Left forelimb (tissue), 1 donor: ENCODE data around the gene SOCS7.
A peak's percentile ranks its signal among the peaks of the same experiment; 100 is the strongest.
"Not testable (repeated sequence)": the region's sequence is repeated elsewhere in the genome, so short reads cannot be mapped to it uniquely, and the experiment has no call there.

Experiments used
- DNase-seq: peaks from one replicate; pipeline ENCODE4 v3.0.0-alpha.2; 2018; ENCODE audit warnings: low spot score

SOCS7 gene

DNA sequence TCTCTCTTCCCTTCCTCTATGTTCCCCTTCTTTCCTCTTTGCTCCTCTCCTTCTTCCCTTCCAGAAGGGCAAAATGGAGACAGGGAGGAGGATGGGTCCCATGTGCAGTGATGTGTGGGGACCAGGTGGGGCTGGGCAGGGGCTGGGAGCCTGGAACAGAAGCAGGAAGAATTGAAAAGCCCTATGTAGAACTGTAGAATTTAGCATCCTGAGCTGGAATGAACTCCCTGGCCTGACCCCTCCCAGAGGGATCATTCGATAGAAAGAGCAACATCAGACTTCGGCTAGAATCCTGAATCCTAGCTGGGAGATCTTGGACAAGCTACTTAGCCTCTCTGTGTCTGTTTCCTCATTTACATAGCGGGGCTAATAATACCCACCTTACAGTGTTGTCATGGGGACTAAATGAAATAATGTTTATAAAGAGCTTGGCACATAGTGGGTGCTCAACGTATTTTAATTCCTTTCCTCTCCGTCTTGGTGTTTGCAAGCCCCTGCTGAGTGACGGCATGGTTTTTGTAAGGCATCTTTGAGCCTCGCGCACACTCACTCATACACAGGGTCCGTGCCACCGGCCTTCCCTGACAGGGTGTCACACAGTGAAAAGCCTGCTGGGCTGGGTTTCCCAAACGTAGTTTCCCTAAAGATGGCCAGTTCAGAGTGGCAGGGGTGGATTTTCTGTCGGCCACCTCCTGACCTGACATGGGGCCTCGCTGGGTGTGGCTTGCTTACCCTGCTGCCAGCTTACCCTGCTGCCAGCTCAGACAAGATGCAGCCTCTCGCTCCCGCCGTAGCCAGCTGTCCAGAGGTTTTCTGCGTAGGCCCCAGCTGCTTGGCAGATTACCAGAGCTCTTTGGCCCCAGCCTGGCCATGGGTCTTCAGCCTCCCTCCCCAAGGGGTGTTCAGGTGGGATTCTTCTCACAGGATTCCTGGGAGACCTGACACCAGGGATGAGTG is 70.5 kb downstream of the SOCS7 start:
- no peak for DNase-seq

DNA sequence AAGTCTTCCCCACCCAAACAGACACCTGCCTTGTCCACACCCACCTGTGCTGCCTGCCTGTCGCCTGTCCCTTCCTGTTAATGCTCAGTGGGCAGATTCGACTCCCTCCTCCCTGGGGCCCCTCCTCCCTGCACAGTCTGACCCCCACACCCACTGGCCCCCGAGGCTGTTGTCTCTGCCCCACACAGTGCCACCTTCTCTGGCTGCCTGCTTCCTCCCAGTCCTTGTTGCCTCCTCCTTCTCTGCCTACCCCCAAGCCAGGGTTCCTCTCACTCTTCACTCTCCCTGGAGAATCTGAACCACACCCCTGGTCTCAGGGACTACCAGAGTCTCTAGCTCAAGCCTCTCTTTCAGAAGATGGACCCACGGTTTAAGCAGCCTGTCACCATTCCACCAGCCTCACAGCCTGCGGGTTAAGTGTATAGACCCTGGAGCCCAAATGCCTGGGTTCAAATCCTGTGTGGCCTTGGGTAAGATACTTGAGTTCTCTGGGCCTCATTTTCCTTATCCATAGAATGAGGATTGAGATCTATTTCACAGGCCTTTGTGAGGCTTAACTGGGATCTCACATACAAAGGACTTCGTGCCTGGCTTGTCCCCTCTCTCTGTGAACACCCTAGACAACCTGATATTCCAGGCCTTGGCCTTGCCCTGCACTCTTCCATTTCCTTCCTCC is 72.8 kb downstream of the SOCS7 start:
- DNase-seq, result no peak

DNA sequence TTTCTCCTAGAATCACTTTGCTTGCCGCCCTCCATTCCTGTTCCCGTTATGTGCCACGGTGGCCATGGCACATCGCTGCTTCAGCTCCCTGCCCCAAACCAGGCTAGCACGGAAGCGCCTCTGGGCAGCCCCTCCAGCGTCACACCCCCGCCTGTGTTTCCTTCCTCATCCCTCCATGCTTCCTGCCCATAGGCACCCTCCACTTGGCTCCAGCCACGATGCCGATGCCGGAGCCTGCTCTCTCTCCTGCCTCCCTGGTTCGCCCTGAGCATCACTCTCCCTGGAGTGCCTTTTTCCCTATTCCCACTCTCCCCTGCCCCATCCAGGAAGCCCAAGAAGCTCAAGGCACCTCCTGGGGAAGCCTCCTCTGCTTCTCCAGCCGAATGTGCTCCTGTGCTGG is 73.4 kb downstream of the SOCS7 start:
- no peak for DNase-seq

DNA sequence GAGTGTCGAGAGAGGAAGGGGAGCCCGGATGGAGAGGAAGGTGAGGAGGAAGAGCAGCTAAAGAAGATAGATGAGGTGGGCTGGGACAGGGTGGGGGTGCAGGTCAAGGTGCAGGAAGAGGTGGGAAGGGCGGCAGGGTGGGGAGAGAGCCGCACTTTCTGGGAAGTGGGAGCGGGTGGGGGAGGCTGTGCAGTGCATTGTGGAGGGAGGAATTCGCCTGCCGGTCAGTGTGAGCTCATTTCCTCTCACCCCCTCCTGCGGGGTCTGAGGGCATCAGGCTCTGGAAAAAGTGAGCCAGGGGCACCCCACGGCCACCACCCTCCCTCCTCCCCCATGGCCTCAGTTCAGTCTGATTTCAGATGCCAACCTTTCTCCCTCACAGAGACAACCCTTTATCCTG is 74.1 kb downstream of the SOCS7 start:
- DNase-seq, result no peak

DNA sequence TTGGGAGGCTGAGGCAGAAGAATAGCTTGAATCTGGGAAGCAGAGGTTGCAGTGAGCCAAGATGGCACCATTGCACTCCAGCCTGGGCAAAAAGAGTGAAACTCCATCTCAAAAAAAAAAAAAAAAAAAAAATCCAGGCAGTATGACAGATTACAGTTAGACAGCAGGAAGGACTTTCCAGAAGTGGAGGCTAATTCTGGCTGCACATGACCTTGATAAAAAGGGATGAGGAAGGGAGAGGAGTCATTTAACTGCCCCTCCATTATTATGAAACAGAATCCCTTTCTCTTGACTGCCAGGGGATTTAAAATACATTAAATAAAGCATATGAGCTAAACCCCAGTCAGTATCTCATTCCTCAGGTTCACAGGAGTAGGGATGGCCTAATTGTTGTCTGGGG is 74.8 kb downstream of the SOCS7 start:
- no peak for DNase-seq

DNA sequence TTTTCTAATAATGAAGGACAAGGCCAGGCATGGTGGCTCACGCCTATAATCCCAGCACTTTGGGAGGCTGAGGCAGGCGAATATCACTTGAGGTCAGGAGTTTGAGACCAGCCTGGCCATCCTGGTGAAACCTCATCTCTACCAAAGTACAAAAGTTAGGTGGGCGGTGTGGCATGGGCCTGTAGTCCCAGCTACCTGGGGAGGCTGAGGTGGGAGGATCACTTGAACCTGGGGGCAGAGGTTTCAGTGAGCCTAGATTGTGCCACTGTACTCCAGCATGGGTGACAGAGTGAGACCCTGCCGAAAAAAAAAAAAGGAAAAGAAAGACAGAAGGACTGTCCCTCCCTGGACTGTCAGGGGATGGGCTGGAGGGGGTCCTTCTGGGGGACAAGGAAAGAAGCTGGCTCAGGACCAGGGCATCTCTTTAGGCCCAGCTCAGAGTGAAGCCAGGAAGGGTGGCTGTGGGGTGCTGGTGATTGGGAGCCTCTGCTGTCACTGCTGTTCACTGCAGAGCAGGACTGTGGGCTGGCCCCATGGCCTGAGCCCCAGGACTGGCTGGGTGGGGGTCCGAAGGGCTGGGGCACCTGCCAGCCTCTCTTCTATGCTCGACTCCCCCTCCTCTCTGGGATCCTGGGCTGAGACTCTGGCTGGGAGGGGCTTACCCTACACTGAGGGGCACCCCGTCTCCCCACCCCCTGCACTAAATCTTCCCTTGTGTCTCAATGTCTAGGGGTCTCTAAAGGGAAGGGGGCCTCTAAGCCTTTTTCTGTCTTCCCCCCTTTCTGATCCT is 75.7 kb downstream of the SOCS7 start:
- DNase-seq, result no peak

DNA sequence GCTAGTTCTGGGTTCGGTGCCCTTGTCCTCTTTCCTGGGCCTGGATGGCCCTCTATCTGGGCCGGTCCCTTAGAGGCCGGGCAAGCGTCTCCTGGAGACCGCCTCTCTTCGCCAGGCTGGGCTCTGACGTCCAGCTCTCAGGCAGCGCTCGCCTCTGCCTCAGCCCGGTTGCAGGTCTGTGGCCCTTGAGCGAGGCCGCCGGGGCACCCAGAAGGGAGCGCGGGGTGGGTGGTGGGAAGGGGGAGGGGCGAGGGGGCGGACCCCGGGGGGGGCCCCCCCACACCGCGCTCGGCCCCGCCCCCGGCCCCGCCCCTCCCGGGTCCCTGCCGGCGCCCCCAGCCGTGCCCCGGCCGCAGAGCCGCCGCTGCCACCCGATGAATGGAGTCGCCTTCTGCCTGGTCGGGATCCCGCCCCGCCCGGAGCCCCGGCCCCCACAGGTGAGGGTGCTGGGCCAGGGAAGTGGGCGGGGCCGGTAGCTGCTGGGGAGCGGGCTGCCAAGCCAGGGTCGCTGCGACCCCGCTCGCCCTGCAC is 76.5 kb downstream of the SOCS7 start, which contains the start of gene ARHGAP23:
Gene ARHGAP23, plus strand, starts transcription at position 353 of the 531 bp plus-strand sequence. Its CDS starts 22 bp downstream, at position 375.
- no peak for DNase-seq

DNA sequence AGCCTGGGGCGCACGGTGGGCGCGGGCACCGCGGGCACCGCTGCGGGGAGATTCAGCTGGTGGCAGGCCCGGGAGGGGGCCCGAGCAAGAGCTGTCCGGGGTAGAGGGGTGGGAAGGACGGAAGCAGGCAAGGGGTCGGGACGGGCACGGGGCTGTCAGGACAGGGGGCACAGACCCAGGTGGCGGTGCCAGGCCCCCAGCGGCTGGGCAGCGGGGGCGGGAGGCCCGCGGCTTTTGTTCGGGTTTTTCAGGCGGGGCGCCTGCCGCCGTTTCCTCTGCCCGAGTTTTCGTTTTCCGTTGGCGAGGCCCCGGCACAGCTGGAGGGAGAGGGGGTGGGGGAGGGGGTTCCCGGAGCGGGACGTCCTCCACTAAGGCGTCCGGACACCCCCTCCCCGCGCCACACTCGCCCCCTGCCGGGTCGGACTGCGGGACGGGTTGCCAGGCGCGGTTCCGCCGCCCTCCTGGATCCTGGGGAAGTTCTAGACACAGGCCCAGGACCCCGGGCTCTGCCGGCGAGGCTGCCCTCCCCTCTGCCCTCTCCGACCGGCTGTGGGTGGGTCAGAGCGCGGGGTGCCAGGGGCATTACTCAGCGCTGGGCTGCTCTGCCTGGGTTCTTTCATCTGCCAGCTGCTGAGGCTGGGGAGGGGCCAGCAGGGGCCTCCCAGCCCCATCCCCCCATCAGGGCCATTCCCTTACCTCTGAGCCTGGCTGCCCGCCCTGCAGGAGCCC is 77.2 kb downstream of the SOCS7 start:
- DNase-seq, result no peak

DNA sequence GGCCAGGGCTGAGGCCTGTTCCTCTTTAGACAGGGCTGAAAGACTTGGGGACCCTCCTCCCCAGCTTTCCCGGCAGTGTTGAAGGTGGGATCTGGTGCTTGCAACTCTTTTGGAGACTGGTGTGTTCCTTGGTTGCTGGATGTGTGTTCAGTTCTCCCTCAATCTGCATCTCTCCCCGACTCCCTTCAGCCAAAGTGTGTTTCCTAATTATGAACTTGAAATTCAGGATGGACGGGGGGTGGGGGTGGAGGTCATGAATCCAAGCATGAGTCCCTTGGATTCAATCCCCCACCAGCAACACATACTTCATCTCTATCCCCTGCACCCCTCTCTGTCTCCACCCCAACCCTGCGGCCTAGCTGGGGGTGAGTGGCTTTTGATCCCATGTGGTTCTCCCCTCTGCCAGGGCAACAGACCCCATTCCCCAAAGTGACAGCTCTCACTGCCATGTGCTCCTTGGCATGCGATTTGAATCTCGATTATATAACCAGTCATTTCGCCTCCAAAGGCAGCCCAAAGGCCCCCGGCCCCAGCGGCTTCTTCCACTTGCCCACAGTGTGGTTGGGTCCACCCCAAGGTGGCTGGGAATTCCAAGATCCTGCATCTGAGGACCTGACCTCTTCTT is 77.9 kb downstream of the SOCS7 start:
- DNase-seq, result peak; percentile 59

DNA sequence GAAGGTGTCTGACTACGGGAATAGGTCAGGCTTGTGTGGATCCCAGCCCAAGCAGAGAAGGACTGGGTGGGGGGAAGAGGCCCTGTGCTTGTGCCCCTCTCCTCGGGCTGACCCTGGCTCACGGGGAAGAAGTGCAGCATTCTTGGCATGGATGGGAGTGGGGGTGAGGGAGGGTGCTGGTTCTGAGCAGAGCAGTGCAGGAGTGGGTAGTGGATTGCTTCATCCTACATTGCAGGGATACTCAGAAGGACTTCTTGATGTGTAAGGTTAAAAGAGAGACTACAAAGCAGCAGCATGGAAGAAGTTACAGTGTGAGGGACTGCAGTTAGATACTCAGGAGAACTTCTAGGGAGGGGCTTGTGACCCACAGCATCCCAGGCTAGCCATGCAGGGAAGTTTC is 78.7 kb downstream of the SOCS7 start:
- no peak for DNase-seq

DNA sequence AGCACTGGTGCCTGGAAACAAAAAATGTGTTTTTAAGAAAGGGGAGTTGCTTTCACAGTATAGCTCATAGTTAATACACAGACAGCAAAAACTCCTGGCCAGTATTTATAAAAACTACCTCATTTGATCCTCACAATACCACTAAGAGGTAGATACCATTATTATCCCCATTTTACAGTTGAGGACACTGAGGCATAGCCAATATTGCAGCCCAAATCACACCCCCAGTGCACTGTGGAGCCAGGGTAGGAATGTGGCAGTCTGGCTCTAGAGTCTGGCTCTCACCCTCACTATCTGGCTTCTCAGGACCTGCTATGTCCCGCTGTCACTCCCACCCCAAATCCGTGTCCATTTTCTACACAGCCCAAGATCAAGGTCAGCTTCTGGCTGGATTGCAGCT is 79.2 kb downstream of the SOCS7 start:
- DNase-seq, result peak; percentile 40

DNA sequence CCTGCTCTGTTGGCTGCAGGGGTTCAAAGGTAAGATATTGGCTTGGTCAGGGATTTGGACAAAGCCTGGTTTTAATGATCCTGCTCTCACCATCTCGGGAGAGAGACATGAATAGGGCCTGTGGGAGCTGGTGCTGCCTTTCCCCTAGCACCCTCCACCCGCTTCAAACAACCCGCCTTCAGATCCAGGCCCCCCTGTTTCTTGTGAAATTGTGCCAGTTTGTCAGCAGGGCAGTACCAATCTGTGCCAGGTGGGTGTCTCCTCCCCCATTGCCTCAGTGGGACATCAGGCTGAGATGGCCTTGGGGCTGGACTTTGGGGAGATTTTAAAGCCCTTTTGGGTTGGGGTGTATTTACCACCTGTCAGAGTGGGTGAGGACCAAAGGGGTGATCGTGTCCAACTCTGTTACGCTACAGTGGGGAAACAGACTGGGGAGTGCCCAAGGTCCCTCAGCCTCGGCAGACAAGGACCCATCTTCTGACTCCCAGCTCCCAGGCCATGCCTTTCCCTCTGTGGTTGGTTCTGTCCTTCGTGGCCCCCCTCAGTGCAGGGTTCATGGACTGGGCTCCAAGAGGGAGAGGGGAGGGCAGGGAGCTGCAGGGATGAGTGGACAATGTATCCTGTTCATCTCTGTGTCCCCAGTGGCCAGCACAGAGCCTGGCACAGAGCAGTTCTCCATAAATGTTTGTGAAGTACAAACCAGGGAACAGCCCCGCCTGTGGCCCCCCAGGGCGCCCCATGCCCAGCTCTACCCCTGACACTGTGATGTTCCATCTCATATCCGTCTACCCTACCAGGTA is 79.9 kb downstream of the SOCS7 start:
- DNase-seq, result peak; percentile 58

DNA sequence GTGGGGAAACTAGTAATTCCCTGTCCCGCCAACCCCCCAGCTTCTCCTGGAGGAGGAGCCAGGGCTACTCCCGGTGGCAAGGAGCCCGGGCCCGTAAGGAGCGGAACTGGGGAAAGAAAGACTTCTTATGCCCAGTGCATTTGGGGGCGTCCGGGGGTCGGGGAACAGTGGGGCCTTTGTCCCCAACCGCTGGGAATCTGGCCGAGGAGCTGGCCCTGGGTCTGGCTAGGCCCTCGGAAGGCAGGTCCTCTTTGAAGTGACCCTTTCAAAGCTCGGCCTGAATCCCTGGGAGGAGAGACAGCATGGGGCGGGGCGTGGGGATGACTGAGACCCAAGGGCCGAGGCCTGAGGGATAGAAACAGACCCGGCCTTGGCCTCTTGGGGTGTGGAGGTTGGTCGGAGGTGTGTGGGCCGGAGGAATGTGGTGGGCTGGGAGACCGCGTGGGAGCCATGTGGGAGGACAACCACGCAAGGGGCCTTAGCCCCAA is 82.6 kb downstream of the SOCS7 start:
- no peak for DNase-seq

DNA sequence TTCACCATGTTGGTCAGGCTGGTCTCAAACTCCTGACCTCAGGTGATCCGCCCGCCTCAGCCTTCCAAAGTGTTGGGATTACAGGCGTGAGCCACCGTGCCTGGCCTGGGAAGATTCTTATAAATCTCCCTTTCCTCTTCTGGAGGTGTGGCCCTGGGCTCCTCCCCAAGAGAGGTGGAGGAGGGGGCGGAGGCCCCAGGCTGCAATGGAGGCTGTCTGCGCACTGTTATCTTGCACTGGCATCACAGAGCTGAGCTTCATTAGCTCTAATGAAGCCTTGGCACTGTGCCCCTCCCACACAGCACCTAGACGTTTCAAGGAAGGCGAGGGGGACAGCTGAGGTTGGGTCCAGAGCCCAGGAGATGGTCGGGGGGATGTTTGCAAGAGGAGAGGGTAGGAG is 84.2 kb downstream of the SOCS7 start:
- DNase-seq, result no peak

DNA sequence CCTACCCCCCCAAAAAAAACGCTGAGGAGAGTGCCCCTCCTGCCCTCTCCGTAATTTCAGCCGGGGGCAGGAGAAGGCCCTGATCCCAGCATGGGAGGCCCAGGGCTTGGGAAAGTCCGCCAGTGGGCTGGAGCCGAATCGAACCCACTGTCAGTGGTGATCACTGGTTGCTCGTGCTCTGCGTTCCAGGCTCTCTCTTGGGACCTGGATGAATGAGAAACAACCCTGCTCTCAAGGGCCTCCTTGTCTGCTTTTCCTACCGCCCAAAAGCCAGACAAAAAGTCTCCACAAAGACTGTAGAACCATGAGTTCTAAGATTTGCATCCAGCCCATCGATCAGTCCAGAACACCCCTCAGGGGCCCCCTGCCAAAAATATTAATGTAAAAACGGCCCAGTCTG is 84.7 kb downstream of the SOCS7 start:
- DNase-seq, result no peak

DNA sequence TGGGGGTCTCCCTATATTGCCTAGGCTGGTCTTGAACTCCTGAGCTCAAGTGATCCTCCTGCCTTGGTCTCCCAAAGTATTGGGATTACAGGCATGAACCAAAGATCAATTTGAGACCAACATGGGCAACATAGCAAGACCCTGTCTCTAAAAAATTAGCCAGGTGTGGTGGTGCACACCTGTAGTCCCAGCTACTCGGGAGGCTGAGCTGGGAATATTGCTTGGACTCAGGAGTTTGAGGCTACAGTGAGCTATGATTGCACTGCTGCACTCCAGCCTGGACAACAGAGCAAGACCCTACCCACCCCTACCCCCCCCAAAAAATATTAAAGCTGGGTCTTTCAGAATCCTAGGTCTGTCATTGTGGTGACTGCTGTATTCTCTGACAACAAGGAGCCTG is 85.7 kb downstream of the SOCS7 start:
- DNase-seq, result not testable (repeated sequence)

DNA sequence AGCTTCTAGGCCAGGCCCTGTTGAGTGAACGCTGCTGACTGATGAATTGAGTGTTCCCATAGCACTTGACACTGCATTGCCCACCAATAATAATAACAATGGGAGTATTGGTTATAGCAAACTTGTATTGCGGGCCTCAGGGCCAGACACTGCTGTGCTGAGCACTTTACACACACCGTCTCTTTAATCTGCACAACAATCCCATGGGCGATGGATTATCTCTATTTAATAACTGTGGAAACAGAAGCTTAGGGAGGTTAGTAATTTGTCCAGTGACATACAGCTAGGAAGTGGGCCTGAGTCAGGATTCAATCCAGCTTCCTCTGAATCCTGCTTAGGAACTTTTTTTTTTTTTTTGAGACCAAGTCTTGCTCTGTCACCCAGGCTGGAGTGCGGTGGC is 87.8 kb downstream of the SOCS7 start:
- DNase-seq, result no peak

DNA sequence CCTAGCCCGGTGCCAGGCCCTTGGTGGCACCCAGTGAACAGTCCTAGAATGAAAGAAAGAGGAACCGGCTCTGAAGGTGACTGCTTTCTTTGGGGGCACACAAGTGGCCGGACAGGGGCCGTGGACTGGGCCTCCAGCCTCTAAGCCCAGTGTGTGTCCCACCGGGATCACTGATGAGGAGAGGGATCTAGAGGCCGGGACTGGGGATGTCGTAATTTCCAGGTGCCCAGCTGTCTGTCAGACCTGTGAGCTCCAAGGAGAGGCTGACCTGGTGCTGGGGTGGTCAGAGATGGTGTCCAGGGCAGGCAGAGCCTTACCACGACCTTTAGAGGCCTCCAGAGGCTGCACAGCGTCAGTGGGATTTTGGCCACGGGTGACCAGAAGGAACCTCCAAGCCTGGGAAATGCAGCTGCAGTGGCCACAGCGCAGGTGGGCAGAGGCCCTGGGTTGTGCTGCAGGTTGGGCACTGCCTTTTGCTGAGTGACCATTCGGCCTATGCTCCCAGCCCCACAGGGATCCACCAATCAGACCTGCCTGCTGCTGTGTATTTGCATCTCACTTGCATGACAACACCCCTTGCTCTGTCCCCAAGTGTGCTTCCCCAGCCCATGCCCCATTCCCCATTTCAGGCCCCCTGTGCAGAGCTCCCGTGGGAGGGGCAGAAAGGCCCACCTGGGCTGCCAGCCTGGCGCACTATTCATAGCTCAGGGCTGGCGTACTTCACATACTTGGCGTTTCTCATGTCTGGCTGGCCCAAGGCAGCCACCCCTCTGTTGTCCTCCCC is 89.2 kb downstream of the SOCS7 start:
- no peak for DNase-seq

DNA sequence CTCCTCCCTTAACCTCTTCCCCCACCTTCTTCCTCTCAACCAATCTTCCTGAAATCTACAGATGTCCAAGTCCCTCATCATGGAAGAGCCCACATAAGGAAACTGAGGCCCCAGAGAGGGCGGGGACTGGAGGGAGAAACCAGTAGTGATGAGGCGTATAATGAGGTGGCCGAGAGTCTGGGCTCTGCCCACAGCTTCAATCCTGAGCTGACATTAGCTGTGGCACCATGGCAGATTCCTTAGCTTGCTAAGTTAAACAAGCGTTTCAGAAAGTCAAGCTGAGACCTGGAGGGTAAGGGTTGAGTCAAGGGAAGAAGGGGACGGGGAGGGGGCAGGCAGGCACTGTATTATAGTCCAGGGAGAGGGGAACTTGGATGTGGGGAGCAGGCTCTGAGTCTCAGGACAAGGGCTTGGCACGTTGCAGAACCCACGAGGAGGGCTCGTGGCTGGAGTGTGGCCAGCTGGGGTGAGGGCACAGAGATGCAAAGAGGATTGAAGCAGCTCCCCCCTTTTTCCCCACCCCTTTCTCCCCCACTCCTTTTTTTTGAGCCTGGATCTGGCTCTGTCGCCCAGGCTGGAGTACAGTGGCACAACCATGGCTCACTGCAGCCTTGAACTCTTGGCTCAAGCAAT is 89.9 kb downstream of the SOCS7 start:
- no peak for DNase-seq
